Nephron progenitor cell (in vitro differentiated cells): Measurements from ENCODE around the gene RPS8.

ENCODE experiments used
- DNase-seq: peaks from one replicate; pipeline ENCODE4 v3.0.0; 2021
- H3K27ac Mint-ChIP-seq: 2 replicates; pipeline ENCODE4 v1.8.0; 2021; ENCODE audit warnings: mild to moderate bottlenecking, moderate library complexity, mixed read lengths
- H3K27me3 Mint-ChIP-seq: 2 replicates; pipeline ENCODE4 v1.8.0; 2021; ENCODE audit warnings: mild to moderate bottlenecking, low read depth, mixed read lengths; ENCODE audit not compliant: poor library complexity
- H3K36me3 Mint-ChIP-seq: 2 replicates; pipeline ENCODE4 v1.8.0; 2021; ENCODE audit warnings: low read depth, mixed read lengths
- H3K4me1 Mint-ChIP-seq: 2 replicates; pipeline ENCODE4 v1.8.0; 2021; ENCODE audit warnings: mixed read lengths
- H3K4me3 Mint-ChIP-seq: 2 replicates; pipeline ENCODE4 v1.8.0; 2021; ENCODE audit warnings: mild to moderate bottlenecking, moderate library complexity, mixed read lengths
- H3K9me3 Mint-ChIP-seq: 2 replicates; pipeline ENCODE4 v1.8.0; 2021; ENCODE audit warnings: mild to moderate bottlenecking, moderate library complexity, mixed read lengths
- CTCF ChIP-seq: fragments of 200-600 bp; sonication (generic); IDR thresholded peaks from 2 replicates; pipeline ENCODE4 v1.5.0; 2021; ENCODE audit warnings: antibody characterized with exemption

Gene RPS8

GRCh38 chr1:44777969-44778635 lies 2.8 kb downstream of the RPS8 start:
- H3K4me3 Mint-ChIP-seq: peak overlapping the region; percentile 89
- TF ChIP-seq CTCF: no peak
- DNase-seq: no peak
- no peaks in the 10 kb centered on the region for H3K9me3 Mint-ChIP-seq
- peaks cover 44% of the 10 kb centered on the region for H3K4me1 Mint-ChIP-seq
- peaks cover 10% of the 10 kb centered on the region for H3K27me3 Mint-ChIP-seq
- H3K36me3 Mint-ChIP-seq: peaks cover 56% of the 10 kb centered on the region
- H3K27ac Mint-ChIP-seq: peak overlapping the region; percentile 90

GRCh38 chr1:44778705-44779576 lies 3.6 kb downstream of the RPS8 start:
- Mint-ChIP-seq H3K27me3 (peaks cover 9% of the 10 kb centered on the region), H3K36me3 (peaks cover 60% of the 10 kb centered on the region), H3K4me3 (no peak overlapping the region), H3K4me1 (peaks cover 48% of the 10 kb centered on the region), H3K27ac (peak overlapping the region; percentile 90), H3K9me3 (no peaks in the 10 kb centered on the region)
- TF ChIP-seq CTCF: no peak
- no peak for DNase-seq

GRCh38 chr1:44780583-44781121 lies 5.3 kb downstream of the RPS8 start:
- H3K9me3 Mint-ChIP-seq: no peaks in the 10 kb centered on the region
- H3K27me3 Mint-ChIP-seq: peaks cover 14% of the 10 kb centered on the region
- H3K4me1 Mint-ChIP-seq: peaks cover 50% of the 10 kb centered on the region
- no peak for TF ChIP-seq CTCF
- peaks cover 60% of the 10 kb centered on the region for H3K36me3 Mint-ChIP-seq
- H3K27ac Mint-ChIP-seq: peak overlapping the region; percentile 98
- no peak for DNase-seq
- H3K4me3 Mint-ChIP-seq: no peak overlapping the region

GRCh38 chr1:44783697-44784093 lies 8.4 kb downstream of the RPS8 start:
- Mint-ChIP-seq H3K9me3 (no peaks in the 10 kb centered on the region), H3K36me3 (peaks cover 37% of the 10 kb centered on the region), H3K27me3 (peaks cover 21% of the 10 kb centered on the region), H3K4me1 (peaks cover 35% of the 10 kb centered on the region), H3K4me3 (peak overlapping the region; percentile 77), H3K27ac (peak overlapping the region; percentile 17)
- no peak for DNase-seq
- TF ChIP-seq CTCF: no peak

- peak overlapping the region; percentile 17 for H3K27ac Mint-ChIP-seq
- H3K36me3 Mint-ChIP-seq: peaks cover 31% of the 10 kb centered on the region
- no peak for TF ChIP-seq CTCF
- peaks cover 31% of the 10 kb centered on the region for H3K4me1 Mint-ChIP-seq
- peak overlapping the region; percentile 77 for H3K4me3 Mint-ChIP-seq
- peaks cover 22% of the 10 kb centered on the region for H3K27me3 Mint-ChIP-seq
- H3K9me3 Mint-ChIP-seq: no peaks in the 10 kb centered on the region
- peak; percentile 70 for DNase-seq
These were observed 9.0 kb downstream of the RPS8 start for GRCh38 chr1:44784094-44785028.
